HEK293 (cell line): Measurements from ENCODE around the gene SLC43A3.

ENCODE experiments used
- MEIS1 ChIP-seq: sonication (generic); formaldehyde crosslinking; IDR thresholded peaks from 2 replicates; pipeline ENCODE4 v1.8.1; 2022; ENCODE audit warnings: missing genetic modification reagents, mild to moderate bottlenecking, borderline replicate concordance
- YY1 ChIP-seq: fragments of 450-650 bp; formaldehyde crosslinking; IDR thresholded peaks from 2 replicates; pipeline ENCODE4 v1.5.1; 2018; ENCODE audit warnings: missing biosample characterization, missing genetic modification characterization
- ZNF157 ChIP-seq: fragments of 450-650 bp; formaldehyde crosslinking; IDR thresholded peaks from 2 replicates; pipeline ENCODE4 v1.5.1; 2016; ENCODE audit warnings: missing biosample characterization, missing genetic modification characterization
- ZNF23 ChIP-seq: fragments of 450-650 bp; formaldehyde crosslinking; IDR thresholded peaks from 2 replicates; pipeline ENCODE4 v1.5.1; 2016; ENCODE audit warnings: missing biosample characterization, missing genetic modification characterization, borderline replicate concordance
- ZNF37A ChIP-seq: fragments of 450-650 bp; IDR thresholded peaks from 2 replicates; pipeline ENCODE4 v1.5.1; 2018; ENCODE audit warnings: missing biosample characterization, missing genetic modification characterization
- ZNF501 ChIP-seq: fragments of 450-650 bp; formaldehyde crosslinking; IDR thresholded peaks from 2 replicates; pipeline ENCODE4 v1.5.1; 2016; ENCODE audit warnings: missing biosample characterization, missing genetic modification characterization
- ZNF560 ChIP-seq: fragments of 450-650 bp; formaldehyde crosslinking; IDR thresholded peaks from 2 replicates; pipeline ENCODE4 v1.5.1; 2017; ENCODE audit warnings: missing biosample characterization, missing genetic modification characterization, borderline replicate concordance
- ZNF707 ChIP-seq: fragments of 450-650 bp; formaldehyde crosslinking; IDR thresholded peaks from 2 replicates; pipeline ENCODE4 v1.5.1; 2016; ENCODE audit warnings: missing biosample characterization, missing genetic modification characterization
- TF ChIP-seq, protein P1 (sequence below): sonication (generic); formaldehyde crosslinking; IDR thresholded peaks from 2 replicates; pipeline ENCODE4 v1.8.1; 2022; ENCODE audit warnings: mild to moderate bottlenecking, moderate library complexity, missing genetic modification reagents
- TF ChIP-seq, protein P2 (sequence below): fragments of 450-650 bp; formaldehyde crosslinking; IDR thresholded peaks from 2 replicates; pipeline ENCODE4 v1.5.1; 2016; ENCODE audit warnings: missing biosample characterization, missing genetic modification characterization
- TF ChIP-seq, protein P3 (sequence below): fragments of 450-650 bp; formaldehyde crosslinking; IDR thresholded peaks from 2 replicates; pipeline ENCODE4 v1.5.1; 2016; ENCODE audit warnings: missing biosample characterization, missing genetic modification characterization
- TF ChIP-seq, protein P4 (sequence below): fragments of 450-650 bp; formaldehyde crosslinking; IDR thresholded peaks from 2 replicates; pipeline ENCODE4 v1.5.1; 2016; ENCODE audit warnings: missing biosample characterization, missing genetic modification characterization

DNA sequence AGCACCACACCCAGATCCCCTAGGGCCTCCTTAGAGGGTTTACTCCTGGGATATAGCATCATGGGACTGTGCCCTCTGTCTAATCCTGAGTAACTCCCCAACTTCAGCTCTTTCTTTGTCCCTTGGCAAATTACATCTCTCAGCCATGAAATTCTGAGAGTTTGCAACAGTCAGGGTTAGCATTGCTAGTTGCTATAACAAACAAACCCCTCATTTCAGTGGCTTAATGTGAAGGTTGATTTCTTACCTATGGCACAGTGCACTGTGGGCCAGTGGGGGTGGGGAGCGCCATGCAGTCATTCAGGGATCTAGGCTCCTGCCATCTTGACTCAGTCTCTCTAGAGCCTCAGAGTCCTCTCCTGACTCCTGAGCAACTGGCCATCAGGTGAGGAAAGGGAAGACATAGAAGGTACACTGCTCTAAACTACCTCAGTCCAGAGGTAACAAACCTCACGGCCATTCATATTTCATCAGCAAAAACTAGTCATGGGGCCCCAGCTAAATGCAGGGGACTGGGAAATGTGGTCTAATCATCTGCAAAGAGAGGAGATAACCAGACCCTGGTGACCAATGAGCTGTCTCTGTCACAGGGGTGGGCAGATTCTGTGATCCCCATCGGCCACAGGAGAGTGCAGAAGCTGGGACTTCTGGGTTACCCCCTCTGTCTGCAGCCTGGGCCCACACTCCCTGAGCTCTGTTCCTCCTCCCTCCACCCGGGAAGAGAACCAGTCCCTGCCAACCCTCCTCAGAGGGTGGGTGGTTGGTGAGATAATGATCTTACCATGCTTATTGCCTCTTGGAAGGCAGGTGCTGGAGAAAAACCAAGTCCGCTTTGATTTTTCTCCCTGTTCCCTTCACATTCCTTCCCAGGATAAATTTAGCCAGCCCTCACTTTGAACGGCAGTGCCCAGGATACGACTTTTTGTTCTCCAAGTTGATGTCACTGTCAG is 63.5 kb downstream of the SLC43A3 start:
- TF ChIP-seq, protein P1, sequence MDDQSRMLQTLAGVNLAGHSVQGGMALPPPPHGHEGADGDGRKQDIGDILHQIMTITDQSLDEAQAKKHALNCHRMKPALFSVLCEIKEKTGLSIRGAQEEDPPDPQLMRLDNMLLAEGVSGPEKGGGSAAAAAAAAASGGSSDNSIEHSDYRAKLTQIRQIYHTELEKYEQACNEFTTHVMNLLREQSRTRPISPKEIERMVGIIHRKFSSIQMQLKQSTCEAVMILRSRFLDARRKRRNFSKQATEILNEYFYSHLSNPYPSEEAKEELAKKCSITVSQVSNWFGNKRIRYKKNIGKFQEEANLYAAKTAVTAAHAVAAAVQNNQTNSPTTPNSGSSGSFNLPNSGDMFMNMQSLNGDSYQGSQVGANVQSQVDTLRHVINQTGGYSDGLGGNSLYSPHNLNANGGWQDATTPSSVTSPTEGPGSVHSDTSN: no peak
- TF ChIP-seq, protein P2, sequence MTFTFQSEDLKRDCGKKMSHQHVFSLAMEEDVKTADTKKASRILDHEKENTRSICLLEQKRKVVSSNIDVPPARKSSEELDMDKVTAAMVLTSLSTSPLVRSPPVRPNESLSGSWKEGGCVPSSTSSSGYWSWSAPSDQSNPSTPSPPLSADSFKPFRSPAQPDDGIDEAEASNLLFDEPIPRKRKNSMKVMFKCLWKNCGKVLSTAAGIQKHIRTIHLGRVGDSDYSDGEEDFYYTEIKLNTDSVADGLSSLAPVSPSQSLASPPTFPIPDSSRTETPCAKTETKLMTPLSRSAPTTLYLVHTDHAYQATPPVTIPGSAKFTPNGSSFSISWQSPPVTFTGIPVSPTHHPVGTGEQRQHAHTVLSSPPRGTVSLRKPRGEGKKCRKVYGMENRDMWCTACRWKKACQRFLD (tag by site-specific recombination): no peak
- TF ChIP-seq, protein P3, sequence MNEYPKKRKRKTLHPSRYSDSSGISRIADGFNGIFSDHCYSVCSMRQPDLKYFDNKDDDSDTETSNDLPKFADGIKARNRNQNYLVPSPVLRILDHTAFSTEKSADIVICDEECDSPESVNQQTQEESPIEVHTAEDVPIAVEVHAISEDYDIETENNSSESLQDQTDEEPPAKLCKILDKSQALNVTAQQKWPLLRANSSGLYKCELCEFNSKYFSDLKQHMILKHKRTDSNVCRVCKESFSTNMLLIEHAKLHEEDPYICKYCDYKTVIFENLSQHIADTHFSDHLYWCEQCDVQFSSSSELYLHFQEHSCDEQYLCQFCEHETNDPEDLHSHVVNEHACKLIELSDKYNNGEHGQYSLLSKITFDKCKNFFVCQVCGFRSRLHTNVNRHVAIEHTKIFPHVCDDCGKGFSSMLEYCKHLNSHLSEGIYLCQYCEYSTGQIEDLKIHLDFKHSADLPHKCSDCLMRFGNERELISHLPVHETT (tag by site-specific recombination): no peak
- TF ChIP-seq MEIS1 (CRISPR knock-in tag) (no peak), ZNF560 (no peak), YY1 (no peak), ZNF157 (tag by site-specific recombination) (no peak), ZNF707 (no peak), ZNF501 (tag by site-specific recombination) (no peak), ZNF37A (tag by site-specific recombination) (no peak), ZNF23 (tag by site-specific recombination) (no peak)
- TF ChIP-seq, protein P4, sequence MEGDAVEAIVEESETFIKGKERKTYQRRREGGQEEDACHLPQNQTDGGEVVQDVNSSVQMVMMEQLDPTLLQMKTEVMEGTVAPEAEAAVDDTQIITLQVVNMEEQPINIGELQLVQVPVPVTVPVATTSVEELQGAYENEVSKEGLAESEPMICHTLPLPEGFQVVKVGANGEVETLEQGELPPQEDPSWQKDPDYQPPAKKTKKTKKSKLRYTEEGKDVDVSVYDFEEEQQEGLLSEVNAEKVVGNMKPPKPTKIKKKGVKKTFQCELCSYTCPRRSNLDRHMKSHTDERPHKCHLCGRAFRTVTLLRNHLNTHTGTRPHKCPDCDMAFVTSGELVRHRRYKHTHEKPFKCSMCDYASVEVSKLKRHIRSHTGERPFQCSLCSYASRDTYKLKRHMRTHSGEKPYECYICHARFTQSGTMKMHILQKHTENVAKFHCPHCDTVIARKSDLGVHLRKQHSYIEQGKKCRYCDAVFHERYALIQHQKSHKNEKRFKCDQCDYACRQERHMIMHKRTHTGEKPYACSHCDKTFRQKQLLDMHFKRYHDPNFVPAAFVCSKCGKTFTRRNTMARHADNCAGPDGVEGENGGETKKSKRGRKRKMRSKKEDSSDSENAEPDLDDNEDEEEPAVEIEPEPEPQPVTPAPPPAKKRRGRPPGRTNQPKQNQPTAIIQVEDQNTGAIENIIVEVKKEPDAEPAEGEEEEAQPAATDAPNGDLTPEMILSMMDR (tag by site-specific recombination): no peak
